Activated T-helper 2 cell treated with anti-CD3 and anti-CD28 coated beads, Interferon-gamma antibody, Interleukin-2, Interleukin-4, amounts not matched to agents 10 μg/mL and 5 μg/mL and 100 μg/mL, durations not matched to agents 14 hours and 24 hours and 36 hours (primary cell): ENCODE measurements around the gene UGT1A10. TPM values are rescaled to one million over a fixed set of nuclear protein-coding genes. Genes with fewer than 3 reads are reported as not detected.

Source experiments
- DNase-seq: peaks from one replicate; pipeline ENCODE4 v3.0.0; 2021; ENCODE audit warnings: low spot score
- H3K27ac Mint-ChIP-seq: one replicate; pipeline ENCODE4 v1.8.0; 2021; ENCODE audit warnings: mixed read lengths
- H3K27me3 Mint-ChIP-seq: one replicate; pipeline ENCODE4 v1.8.0; 2021; ENCODE audit warnings: low read depth, mixed read lengths
- H3K36me3 Mint-ChIP-seq: one replicate; pipeline ENCODE4 v1.8.0; 2021; ENCODE audit warnings: low read depth, mixed read lengths
- H3K4me1 Mint-ChIP-seq: one replicate; pipeline ENCODE4 v1.8.0; 2021; ENCODE audit warnings: low read depth, mixed read lengths
- H3K4me3 Mint-ChIP-seq: one replicate; pipeline ENCODE4 v1.8.0; 2021; ENCODE audit warnings: low read depth, mild to moderate bottlenecking, moderate library complexity, mixed read lengths
- H3K9me3 Mint-ChIP-seq: one replicate; pipeline ENCODE4 v1.8.0; 2021; ENCODE audit warnings: mixed read lengths
- intact Hi-C: fragments of 100-400 bp; cut with micrococcal nuclease; formaldehyde crosslinking; loops from one replicate; pipeline ENCODE4 v1.15.1; 2023
- total RNA-seq: library from RNA; stranded (reverse); gene quantifications from 2 replicates; pipeline ENCODE4 v1.2.3, GENCODE V29; 2022

Gene UGT1A10
- total RNA-seq, 1 donor from 2014 or later, result not detected

GRCh38 chr2:233668605-233669260 is 32.5 kb downstream of the UGT1A10 start:
- H3K36me3 Mint-ChIP-seq, result no peaks in the 10 kb centered on the region
- H3K27ac Mint-ChIP-seq, result no peak overlapping the region
- intact Hi-C loops, result no loop called here
- H3K4me3 Mint-ChIP-seq, result no peak overlapping the region
- H3K4me1 Mint-ChIP-seq, result no peaks in the 10 kb centered on the region
- H3K27me3 Mint-ChIP-seq, result peaks cover 9% of the 10 kb centered on the region
- no peak for DNase-seq
- no peaks in the 10 kb centered on the region for H3K9me3 Mint-ChIP-seq

GRCh38 chr2:233671290-233672161 is 35.3 kb downstream of the UGT1A10 start, which contains the start of gene UGT1A9:
Gene UGT1A9, plus strand, starts transcription at chr2:233671898. Its CDS starts 37 bp downstream, at chr2:233671935.
- no peak for DNase-seq
- Mint-ChIP-seq H3K9me3 (no peaks in the 10 kb centered on the region), H3K4me1 (no peaks in the 10 kb centered on the region), H3K4me3 (no peak within 1 kb of the TSS), H3K27ac (no peak within 1 kb of the TSS), H3K27me3 (peaks cover 12% of the 10 kb centered on the region), H3K36me3 (no peaks in the 10 kb centered on the region)
- intact Hi-C loops, result no loop called here

- Mint-ChIP-seq H3K4me3 (no peak overlapping the region), H3K36me3 (no peaks in the 10 kb centered on the region), H3K27me3 (peaks cover 13% of the 10 kb centered on the region), H3K9me3 (no peaks in the 10 kb centered on the region), H3K4me1 (no peaks in the 10 kb centered on the region), H3K27ac (no peak overlapping the region)
- no peak for DNase-seq
- intact Hi-C loops, result no loop called here
Measured at GRCh38 chr2:233672886-233673285, 36.6 kb downstream of the UGT1A10 start.

GRCh38 chr2:233673896-233674295 is 37.6 kb downstream of the UGT1A10 start:
- Mint-ChIP-seq H3K9me3 (no peaks in the 10 kb centered on the region), H3K4me1 (no peaks in the 10 kb centered on the region), H3K36me3 (no peaks in the 10 kb centered on the region), H3K27me3 (peaks cover 14% of the 10 kb centered on the region), H3K4me3 (no peak overlapping the region), H3K27ac (no peak overlapping the region)
- DNase-seq, result no peak
- intact Hi-C loops, result no loop called here

- no peaks in the 10 kb centered on the region for H3K4me1 Mint-ChIP-seq
- H3K27me3 Mint-ChIP-seq, result peaks cover 14% of the 10 kb centered on the region
- no peak for DNase-seq
- no peak overlapping the region for H3K27ac Mint-ChIP-seq
- no peaks in the 10 kb centered on the region for H3K9me3 Mint-ChIP-seq
- intact Hi-C loops, result no loop called here
- H3K36me3 Mint-ChIP-seq, result no peaks in the 10 kb centered on the region
- no peak overlapping the region for H3K4me3 Mint-ChIP-seq
Measured at GRCh38 chr2:233674314-233674713, 38.1 kb downstream of the UGT1A10 start.

GRCh38 chr2:233674995-233675394 is 38.7 kb downstream of the UGT1A10 start:
- no peaks in the 10 kb centered on the region for H3K36me3 Mint-ChIP-seq
- peaks cover 14% of the 10 kb centered on the region for H3K27me3 Mint-ChIP-seq
- H3K4me3 Mint-ChIP-seq, result no peak overlapping the region
- H3K4me1 Mint-ChIP-seq, result no peaks in the 10 kb centered on the region
- intact Hi-C loops, result no loop called here
- no peak overlapping the region for H3K27ac Mint-ChIP-seq
- H3K9me3 Mint-ChIP-seq, result no peaks in the 10 kb centered on the region
- DNase-seq, result no peak

GRCh38 chr2:233676046-233676445 is 39.8 kb downstream of the UGT1A10 start:
- intact Hi-C loops, result no loop called here
- peaks cover 8% of the 10 kb centered on the region for H3K27me3 Mint-ChIP-seq
- no peak for DNase-seq
- no peaks in the 10 kb centered on the region for H3K9me3 Mint-ChIP-seq
- H3K4me3 Mint-ChIP-seq, result no peak overlapping the region
- no peaks in the 10 kb centered on the region for H3K4me1 Mint-ChIP-seq
- H3K27ac Mint-ChIP-seq, result no peak overlapping the region
- H3K36me3 Mint-ChIP-seq, result no peaks in the 10 kb centered on the region

- DNase-seq, result no peak
- H3K36me3 Mint-ChIP-seq, result no peaks in the 10 kb centered on the region
- peaks cover 11% of the 10 kb centered on the region for H3K27me3 Mint-ChIP-seq
- no peaks in the 10 kb centered on the region for H3K4me1 Mint-ChIP-seq
- intact Hi-C loops, result no loop called here
- no peak overlapping the region for H3K4me3 Mint-ChIP-seq
- no peak overlapping the region for H3K27ac Mint-ChIP-seq
- no peaks in the 10 kb centered on the region for H3K9me3 Mint-ChIP-seq
Measured at GRCh38 chr2:233679196-233679595, 42.9 kb downstream of the UGT1A10 start.

- H3K4me1 Mint-ChIP-seq, result no peaks in the 10 kb centered on the region
Measured at GRCh38 chr2:233680361-233681045, 44.3 kb downstream of the UGT1A10 start.

GRCh38 chr2:233681521-233682099 is 45.4 kb downstream of the UGT1A10 start, which contains the start of gene UGT1A7:
Gene UGT1A7, plus strand, starts transcription at chr2:233681901. Its CDS starts 37 bp downstream, at chr2:233681938.
- H3K27me3 Mint-ChIP-seq, result peaks cover 11% of the 10 kb centered on the region
- no peaks in the 10 kb centered on the region for H3K36me3 Mint-ChIP-seq
- no peaks in the 10 kb centered on the region for H3K4me1 Mint-ChIP-seq
- intact Hi-C loops, result no loop called here
- no peak within 1 kb of the TSS for H3K4me3 Mint-ChIP-seq
- H3K9me3 Mint-ChIP-seq, result no peaks in the 10 kb centered on the region
- DNase-seq, result no peak
- no peak within 1 kb of the TSS for H3K27ac Mint-ChIP-seq

More at GRCh38 chr2:233680361-233681045, 44.3 kb downstream of the UGT1A10 start:
- intact Hi-C loops, result no loop called here
- Mint-ChIP-seq H3K27ac (no peak overlapping the region), H3K27me3 (peaks cover 13% of the 10 kb centered on the region), H3K9me3 (no peaks in the 10 kb centered on the region), H3K36me3 (no peaks in the 10 kb centered on the region), H3K4me3 (no peak overlapping the region)
- DNase-seq, result no peak

- Mint-ChIP-seq H3K27ac (no peak overlapping the region), H3K36me3 (no peaks in the 10 kb centered on the region), H3K4me1 (no peaks in the 10 kb centered on the region), H3K4me3 (no peak overlapping the region), H3K9me3 (no peaks in the 10 kb centered on the region), H3K27me3 (peaks cover 17% of the 10 kb centered on the region)
- intact Hi-C loops, result no loop called here
- DNase-seq, result no peak
Measured at GRCh38 chr2:233684640-233685039, 48.4 kb downstream of the UGT1A10 start.

GRCh38 chr2:233686928-233687327 is 50.7 kb downstream of the UGT1A10 start:
- Mint-ChIP-seq H3K4me3 (no peak overlapping the region), H3K4me1 (no peaks in the 10 kb centered on the region), H3K27ac (no peak overlapping the region), H3K27me3 (peaks cover 16% of the 10 kb centered on the region), H3K9me3 (no peaks in the 10 kb centered on the region), H3K36me3 (no peaks in the 10 kb centered on the region)
- no peak for DNase-seq
- intact Hi-C loops, result no loop called here
